Measurements from ENCODE around the gene VPS11. TPM values are rescaled to one million over a fixed set of nuclear protein-coding genes. Genes with fewer than 3 reads are reported as not detected.

The VPS11 gene
- total and polyA plus RNA-seq, 11 donors = 18.7 to 33.3 (median 21.7) TPM

GRCh38 chr11:119021631-119022030, 46.0 kb upstream of the VPS11 start:
- DNase-seq (no peak), ATAC-seq (no peak)
- 92 to 96% (median 93%) methylated on average over 5 of the region's 5 CpGs for WGBS, 4 donors
- H3K27ac ChIP-seq = no peak overlapping the region
- H3K9me3 ChIP-seq = no peaks in the 10 kb centered on the region
- H3K4me1 ChIP-seq = peaks cover 15 to 55% (median 36%) of the 10 kb centered on the region in 12 donors
- TF ChIP-seq CTCF (IDR thresholded peaks at IDR 0.05) (no peak), POLR2A (IDR thresholded peaks at IDR 0.05) (no peak)
- no peaks in the 10 kb centered on the region for H3K27me3 ChIP-seq
- intact Hi-C loops (cut with DNase I) = no loop called here
- no peak overlapping the region for H3K4me3 ChIP-seq
- H3K36me3 ChIP-seq = peaks cover 0 to 67% (median 48%) of the 10 kb centered on the region in 9 donors

- no peaks in the 10 kb centered on the region for H3K9me3 ChIP-seq
- no peak overlapping the region for H3K4me3 ChIP-seq
- DNase-seq (no peak), ATAC-seq (no peak)
- H3K36me3 ChIP-seq = peaks cover 0 to 63% (median 51%) of the 10 kb centered on the region in 9 donors
- peak overlapping the region in 3 of 12 donors; percentile 56 to 62 (median 59) for H3K27ac ChIP-seq
- intact Hi-C loops (cut with DNase I) = no loop called here
- peaks cover 11 to 51% (median 27%) of the 10 kb centered on the region in 12 donors for H3K4me1 ChIP-seq
- TF ChIP-seq POLR2A (IDR thresholded peaks at IDR 0.05) (no peak), CTCF (IDR thresholded peaks at IDR 0.05) (no peak)
- no peaks in the 10 kb centered on the region for H3K27me3 ChIP-seq
These were observed 43.9 kb upstream of the VPS11 start for GRCh38 chr11:119023741-119024140.

GRCh38 chr11:119024430-119025098, 43.1 kb upstream of the VPS11 start:
- DNase-seq = peak in 1 of 5 donors; percentile 28
- H3K4me1 ChIP-seq = peaks cover 7 to 56% (median 25%) of the 10 kb centered on the region in 12 donors

More at GRCh38 chr11:119024430-119025098, 43.1 kb upstream of the VPS11 start:
- peak overlapping the region in 3 of 12 donors; percentile 7 to 19 (median 16) for H3K4me3 ChIP-seq
- H3K27me3 ChIP-seq = no peaks in the 10 kb centered on the region
- ATAC-seq = peak in 2 of 4 donors; percentile 9 to 42
- H3K36me3 ChIP-seq = peaks cover 0 to 63% (median 51%) of the 10 kb centered on the region in 9 donors
- intact Hi-C loops (cut with DNase I) = no loop called here
- no peaks in the 10 kb centered on the region for H3K9me3 ChIP-seq
- TF ChIP-seq POLR2A (IDR thresholded peaks at IDR 0.05) (no peak), CTCF (IDR thresholded peaks at IDR 0.05) (no peak)
- WGBS, 4 donors = 45 to 64% (median 60%) methylated on average over 9 to 15 of the region's 15 CpGs
- peak overlapping the region in 11 of 12 donors; percentile 9 to 71 (median 54) for H3K27ac ChIP-seq

Data from heart left ventricle (tissue), 16 donors.